Subcutaneous abdominal adipose tissue (tissue), 5 donors: ENCODE data around the gene FZD7.

Experiments used
- H3K27ac ChIP-seq: one replicate; pipeline ENCODE4 v1.7.0; 2013; ENCODE audit warnings: low read depth, mild to moderate bottlenecking, inconsistent platforms, low read length, moderate library complexity
- H3K27me3 ChIP-seq, 5 donors: one replicate each; pipeline ENCODE4 v1.7.0; 2013; ENCODE audit warnings: low read length in 5 of 5, inconsistent platforms in 1 of 5; ENCODE audit not compliant: control insufficient read depth in 5 of 5, insufficient read depth in 4 of 5
- H3K36me3 ChIP-seq, 5 donors: one replicate each; pipeline ENCODE4 v1.7.0; 2013; ENCODE audit warnings: low read length in 5 of 5; ENCODE audit not compliant: control insufficient read depth in 5 of 5, insufficient read depth in 5 of 5
- H3K4me1 ChIP-seq, 5 donors: one replicate each; pipeline ENCODE4 v1.7.0; 2013; ENCODE audit warnings: low read length in 5 of 5, mild to moderate bottlenecking in 3 of 5, moderate library complexity in 1 of 5; ENCODE audit not compliant: control insufficient read depth in 5 of 5, insufficient read depth in 5 of 5
- H3K4me3 ChIP-seq, 5 donors: one replicate each; pipeline ENCODE4 v1.7.0; 2013; ENCODE audit warnings: low read length in 5 of 5, low read depth in 1 of 5
- H3K9ac ChIP-seq, 5 donors: one replicate each; pipeline ENCODE4 v1.7.0; 2013; ENCODE audit warnings: low read length in 5 of 5, mild to moderate bottlenecking in 4 of 5, moderate library complexity in 3 of 5
- H3K9me3 ChIP-seq, 5 donors: one replicate each; pipeline ENCODE4 v1.7.0; 2013; ENCODE audit warnings: low read length in 5 of 5; ENCODE audit not compliant: control insufficient read depth in 5 of 5
- donor health status: healthy.
- donor health status: healthy.
- donor health status: healthy.
- donor health status: healthy.
- donor health status: healthy.

The FZD7 gene

GRCh38 chr2:202044777-202045176 lies 11.1 kb downstream of the FZD7 start:
- Histone ChIP-seq H3K4me3 (no peak overlapping the region), H3K9me3 (no peaks in the 10 kb centered on the region), H3K9ac (no peak overlapping the region), H3K27ac (no peak overlapping the region), H3K36me3 (no peaks in the 10 kb centered on the region), H3K4me1 (no peaks in the 10 kb centered on the region), H3K27me3 (peaks cover 3 to 33% (median 6%) of the 10 kb centered on the region in 5 donors)

GRCh38 chr2:202046572-202046971 lies 12.9 kb downstream of the FZD7 start:
- Histone ChIP-seq H3K4me3 (no peak overlapping the region), H3K9ac (no peak overlapping the region), H3K27me3 (peaks cover 0 to 21% (median 0%) of the 10 kb centered on the region in 5 donors), H3K4me1 (no peaks in the 10 kb centered on the region), H3K27ac (no peak overlapping the region), H3K9me3 (no peaks in the 10 kb centered on the region), H3K36me3 (no peaks in the 10 kb centered on the region)

GRCh38 chr2:202049092-202049728 lies 15.6 kb downstream of the FZD7 start:
- H3K36me3 ChIP-seq, result no peaks in the 10 kb centered on the region
- no peak overlapping the region for H3K9ac ChIP-seq
- H3K9me3 ChIP-seq, result no peaks in the 10 kb centered on the region
- H3K27ac ChIP-seq, result no peak overlapping the region
- no peaks in the 10 kb centered on the region for H3K4me1 ChIP-seq
- H3K4me3 ChIP-seq, result no peak overlapping the region
- peaks cover 0 to 9% (median 0%) of the 10 kb centered on the region in 5 donors for H3K27me3 ChIP-seq

- Histone ChIP-seq H3K27ac (no peak overlapping the region), H3K9me3 (no peaks in the 10 kb centered on the region), H3K27me3 (peaks cover 0 to 12% (median 4%) of the 10 kb centered on the region in 5 donors), H3K4me3 (no peak overlapping the region), H3K9ac (no peak overlapping the region), H3K4me1 (no peaks in the 10 kb centered on the region), H3K36me3 (no peaks in the 10 kb centered on the region)
Observed at GRCh38 chr2:202049840-202050239, 16.2 kb downstream of the FZD7 start.

GRCh38 chr2:202050652-202051051 lies 17.0 kb downstream of the FZD7 start:
- no peaks in the 10 kb centered on the region for H3K9me3 ChIP-seq
- H3K9ac ChIP-seq, result no peak overlapping the region
- no peaks in the 10 kb centered on the region for H3K4me1 ChIP-seq
- H3K27ac ChIP-seq, result no peak overlapping the region
- H3K27me3 ChIP-seq, result peaks cover 0 to 17% (median 6%) of the 10 kb centered on the region in 5 donors
- no peak overlapping the region for H3K4me3 ChIP-seq
- H3K36me3 ChIP-seq, result no peaks in the 10 kb centered on the region

GRCh38 chr2:202051499-202052161 lies 18.0 kb downstream of the FZD7 start:
- Histone ChIP-seq H3K9ac (no peak overlapping the region), H3K27ac (no peak overlapping the region), H3K4me1 (no peaks in the 10 kb centered on the region), H3K4me3 (no peak overlapping the region), H3K36me3 (no peaks in the 10 kb centered on the region), H3K27me3 (peaks cover 0 to 18% (median 7%) of the 10 kb centered on the region in 5 donors), H3K9me3 (no peaks in the 10 kb centered on the region)

GRCh38 chr2:202052235-202052634 lies 18.6 kb downstream of the FZD7 start:
- Histone ChIP-seq H3K4me1 (no peaks in the 10 kb centered on the region), H3K4me3 (no peak overlapping the region), H3K9me3 (no peaks in the 10 kb centered on the region), H3K9ac (no peak overlapping the region), H3K27ac (no peak overlapping the region), H3K36me3 (no peaks in the 10 kb centered on the region), H3K27me3 (peaks cover 0 to 18% (median 6%) of the 10 kb centered on the region in 5 donors)

- H3K27me3 ChIP-seq, result peaks cover 0 to 18% (median 6%) of the 10 kb centered on the region in 5 donors
- H3K4me1 ChIP-seq, result no peaks in the 10 kb centered on the region
- no peak overlapping the region for H3K27ac ChIP-seq
- no peak overlapping the region for H3K9ac ChIP-seq
- no peaks in the 10 kb centered on the region for H3K9me3 ChIP-seq
- no peak overlapping the region for H3K4me3 ChIP-seq
- H3K36me3 ChIP-seq, result no peaks in the 10 kb centered on the region
Observed at GRCh38 chr2:202054679-202055078, 21.0 kb downstream of the FZD7 start.

- Histone ChIP-seq H3K9me3 (no peaks in the 10 kb centered on the region), H3K36me3 (no peaks in the 10 kb centered on the region), H3K27me3 (peaks cover 0 to 18% (median 6%) of the 10 kb centered on the region in 5 donors), H3K4me1 (no peaks in the 10 kb centered on the region), H3K9ac (no peak overlapping the region), H3K4me3 (no peak overlapping the region), H3K27ac (no peak overlapping the region)
Observed at GRCh38 chr2:202056611-202057010, 23.0 kb downstream of the FZD7 start.

GRCh38 chr2:202060218-202060617 lies 26.6 kb downstream of the FZD7 start:
- H3K27me3 ChIP-seq, result peaks cover 0 to 11% (median 2%) of the 10 kb centered on the region in 5 donors
- H3K36me3 ChIP-seq, result no peaks in the 10 kb centered on the region
- peaks cover 0 to 4% (median 0%) of the 10 kb centered on the region in 5 donors for H3K4me1 ChIP-seq
- no peak overlapping the region for H3K27ac ChIP-seq
- H3K9ac ChIP-seq, result no peak overlapping the region
- no peaks in the 10 kb centered on the region for H3K9me3 ChIP-seq
- no peak overlapping the region for H3K4me3 ChIP-seq
